Lower leg skin (tissue), 4 donors: ENCODE data around the gene ACAN. TPM values are rescaled to one million over a fixed set of nuclear protein-coding genes. Genes with fewer than 3 reads are reported as not detected.

Source experiments
- DNase-seq, 2 donors: peaks; one replicate each; pipeline ENCODE4 v3.0.0-alpha.2; 2019; ENCODE audit warnings: low spot score in 2 of 2
- H3K4me3 ChIP-seq: fragments of 200-600 bp; sonication (generic); 2 replicates; pipeline ENCODE4 v1.5.1; 2017; ENCODE audit warnings: mild to moderate bottlenecking, low read depth; ENCODE audit not compliant: poor library complexity, severe bottlenecking
- CTCF ChIP-seq, 3 donors: fragments of 450-650 bp; IDR thresholded peaks; one replicate each; pipeline ENCODE4 v1.5.1; 2016; ENCODE audit warnings: antibody characterized with exemption in 3 of 3, mild to moderate bottlenecking in 3 of 3, moderate library complexity in 2 of 3
- POLR2A ChIP-seq, 2 donors: fragments of 450-650 bp; IDR thresholded peaks; one replicate each; pipeline ENCODE4 v1.6.1; 2016 to 2017; ENCODE audit warnings: antibody characterized with exemption in 2 of 2, mild to moderate bottlenecking in 1 of 2, moderate library complexity in 1 of 2
- WGBS, 2 donors: methylation state at CpG; one replicate each; pipeline ENCODE4 v1.1.5; 2018; 5-methylcytosine and 5-hydroxymethylcytosine counted together
- intact Hi-C: fragments of 100-400 bp; cut with DNase I; formaldehyde crosslinking; loops from one replicate; pipeline ENCODE4 v1.15.0; 2023; ENCODE audit warnings: low total_unique reads
- total RNA-seq, 4 donors: library from RNA; depleted of rRNA; stranded (reverse); fragments of >200 nt; gene quantifications; one replicate each; pipeline ENCODE4 v1.1.0, GENCODE V29; 2016

Gene ACAN
- total RNA-seq, 4 donors from 2014 or later = 0.17 to 0.61 (median 0.58) TPM; not detected in 1

GRCh38 chr15:88902846-88903245 lies 99.6 kb downstream of the ACAN start:
- DNase-seq = no peak
- WGBS, 2 donors = 86 to 93% methylated on average over 2 of the region's 2 CpGs

GRCh38 chr15:88904257-88904623 lies 101.0 kb downstream of the ACAN start:
- TF ChIP-seq POLR2A (IDR thresholded peaks at IDR 0.05) = no peak
- no peak for TF ChIP-seq CTCF (IDR thresholded peaks at IDR 0.05)
- H3K4me3 ChIP-seq = no peak overlapping the region
- DNase-seq = no peak
- 58 to 70% methylated on average over 2 of the region's 2 CpGs for WGBS, 2 donors
- intact Hi-C loops = loop anchor here (5.0 kb wide), 1 partner anchor 273 kb away; no protein-coding TSS in a partner anchor

More at GRCh38 chr15:88902846-88903245, 99.6 kb downstream of the ACAN start:
- intact Hi-C loops = loop anchor here (5.0 kb wide), 1 partner anchor 274 kb away; no protein-coding TSS in a partner anchor
- TF ChIP-seq POLR2A (IDR thresholded peaks at IDR 0.05) (no peak), CTCF (IDR thresholded peaks at IDR 0.05) (no peak)
- no peak overlapping the region for H3K4me3 ChIP-seq

- intact Hi-C loops = loop anchor here (5.0 kb wide), 1 partner anchor 273 kb away; no protein-coding TSS in a partner anchor
- no peak for TF ChIP-seq POLR2A (IDR thresholded peaks at IDR 0.05)
- TF ChIP-seq CTCF (IDR thresholded peaks at IDR 0.05) = peak in 1 of 3 donors; percentile 95
- no peak overlapping the region for H3K4me3 ChIP-seq
- peak; percentile 86 to 97 for DNase-seq
- WGBS, 2 donors = 7 to 13% methylated on average over 10 of the region's 10 CpGs
Observed at GRCh38 chr15:88904624-88905327, 101.5 kb downstream of the ACAN start.

GRCh38 chr15:88905576-88905975 lies 102.3 kb downstream of the ACAN start:
- WGBS, 2 donors = 86 to 89% methylated on average over 11 of the region's 11 CpGs
- no peak for DNase-seq
- intact Hi-C loops = no loop called here
- no peak overlapping the region for H3K4me3 ChIP-seq
- TF ChIP-seq POLR2A (IDR thresholded peaks at IDR 0.05) (no peak), CTCF (IDR thresholded peaks at IDR 0.05) (no peak)

- TF ChIP-seq POLR2A (IDR thresholded peaks at IDR 0.05) = no peak
- TF ChIP-seq CTCF (IDR thresholded peaks at IDR 0.05) = no peak
- intact Hi-C loops = no loop called here
- no peak for DNase-seq
- WGBS, 2 donors = 100% methylated on average over 1 of the region's 1 CpG
- no peak overlapping the region for H3K4me3 ChIP-seq
Observed at GRCh38 chr15:88906130-88906529, 102.9 kb downstream of the ACAN start.
